Omental fat pad (tissue), 4 donors: Measurements from ENCODE around the gene MAML1. TPM values are rescaled to one million over a fixed set of nuclear protein-coding genes. Genes with fewer than 3 reads are reported as not detected.
A peak's percentile ranks its signal among the peaks of the same experiment; 100 is the strongest.

Source experiments
- ATAC-seq: fragments of 150-250 bp; one replicate; pipeline ENCODE4 v1.9.1; 2016; ENCODE audit warnings: mild to moderate bottlenecking, moderate library complexity; ENCODE audit not compliant: low FRiP score
- DNase-seq: peaks from one replicate; pipeline ENCODE4 v3.0.0-alpha.2; 2019; ENCODE audit warnings: low spot score
- CTCF ChIP-seq, 3 donors: fragments of 450-650 bp; IDR thresholded peaks; one replicate each; pipeline ENCODE4 v1.5.1; 2016 to 2017; ENCODE audit warnings: antibody characterized with exemption in 3 of 3, mild to moderate bottlenecking in 3 of 3, moderate library complexity in 2 of 3
- total RNA-seq, 4 donors: library from RNA; depleted of rRNA; stranded (reverse); fragments of >200 nt; gene quantifications; one replicate each; pipeline ENCODE4 v1.1.0, GENCODE V29; 2016

The MAML1 gene
- total RNA-seq, 4 donors from 2014 or later, result 12.6 to 28.1 (median 21.1) TPM

GRCh38 chr5:179762781-179763176, 30.2 kb downstream of the MAML1 start:
- no peak for TF ChIP-seq CTCF (IDR thresholded peaks at IDR 0.05)
- ATAC-seq (no peak), DNase-seq (no peak)

DNA sequence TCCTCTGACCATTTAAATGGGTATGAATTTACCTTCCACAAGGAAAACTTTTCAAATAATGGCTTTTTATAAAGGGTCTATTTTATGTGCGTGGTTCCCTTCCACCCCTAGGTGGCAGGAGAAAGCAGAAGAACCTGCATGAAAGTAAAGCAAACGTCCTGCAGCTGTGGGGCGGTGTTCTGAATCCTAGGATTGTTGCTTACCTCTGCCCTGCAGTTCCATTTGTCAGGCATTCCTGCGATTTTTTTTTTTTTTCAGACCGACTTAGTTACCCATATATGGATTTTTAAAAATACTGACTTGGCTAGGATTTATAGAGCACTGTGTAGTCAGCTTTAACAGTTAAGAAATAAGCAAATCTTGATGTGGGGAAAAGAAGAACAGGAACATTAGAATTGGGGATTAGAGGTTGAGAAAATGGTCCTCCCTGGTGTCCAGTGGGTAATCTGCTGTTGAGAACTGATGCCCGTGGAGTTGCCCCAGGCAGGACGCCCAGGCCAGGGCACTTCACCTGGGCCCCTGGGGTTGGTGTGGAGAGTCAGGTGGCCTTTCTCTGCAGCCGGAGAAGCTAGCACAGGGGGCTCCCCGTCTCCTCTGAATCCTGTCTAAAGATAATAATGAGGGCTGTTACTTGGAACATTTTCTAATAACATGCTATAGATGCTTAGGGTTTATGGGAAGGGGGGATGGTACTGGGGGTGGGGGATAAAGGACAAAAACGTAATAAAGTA, 30.8 kb downstream of the MAML1 start:
- ATAC-seq, result peak; percentile 91
- TF ChIP-seq CTCF (IDR thresholded peaks at IDR 0.05), result peak in 1 of 3 donors; percentile 43
- no peak for DNase-seq

GRCh38 chr5:179764056-179764455, 31.4 kb downstream of the MAML1 start:
- no peak for ATAC-seq
- DNase-seq, result no peak

DNA sequence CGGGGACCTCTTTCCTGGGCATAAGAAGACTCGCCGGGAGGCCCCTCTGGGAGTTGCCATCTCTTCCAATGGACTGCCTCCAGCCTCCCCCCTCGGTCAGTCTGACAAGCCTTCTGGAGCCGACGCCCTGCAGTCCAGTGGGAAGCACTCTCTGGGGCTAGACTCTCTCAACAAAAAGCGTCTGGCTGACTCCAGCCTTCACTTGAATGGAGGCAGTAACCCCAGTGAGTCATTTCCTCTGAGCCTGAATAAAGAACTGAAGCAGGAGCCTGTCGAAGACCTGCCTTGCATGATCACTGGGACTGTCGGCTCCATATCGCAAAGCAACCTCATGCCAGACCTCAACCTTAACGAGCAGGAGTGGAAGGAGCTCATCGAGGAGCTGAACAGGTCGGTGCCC, 32.8 kb downstream of the MAML1 start:
- ATAC-seq (no peak), DNase-seq (no peak)
- no peak for TF ChIP-seq CTCF (IDR thresholded peaks at IDR 0.05)

More at GRCh38 chr5:179764056-179764455, 31.4 kb downstream of the MAML1 start:
- TF ChIP-seq CTCF (IDR thresholded peaks at IDR 0.05), result no peak

DNA sequence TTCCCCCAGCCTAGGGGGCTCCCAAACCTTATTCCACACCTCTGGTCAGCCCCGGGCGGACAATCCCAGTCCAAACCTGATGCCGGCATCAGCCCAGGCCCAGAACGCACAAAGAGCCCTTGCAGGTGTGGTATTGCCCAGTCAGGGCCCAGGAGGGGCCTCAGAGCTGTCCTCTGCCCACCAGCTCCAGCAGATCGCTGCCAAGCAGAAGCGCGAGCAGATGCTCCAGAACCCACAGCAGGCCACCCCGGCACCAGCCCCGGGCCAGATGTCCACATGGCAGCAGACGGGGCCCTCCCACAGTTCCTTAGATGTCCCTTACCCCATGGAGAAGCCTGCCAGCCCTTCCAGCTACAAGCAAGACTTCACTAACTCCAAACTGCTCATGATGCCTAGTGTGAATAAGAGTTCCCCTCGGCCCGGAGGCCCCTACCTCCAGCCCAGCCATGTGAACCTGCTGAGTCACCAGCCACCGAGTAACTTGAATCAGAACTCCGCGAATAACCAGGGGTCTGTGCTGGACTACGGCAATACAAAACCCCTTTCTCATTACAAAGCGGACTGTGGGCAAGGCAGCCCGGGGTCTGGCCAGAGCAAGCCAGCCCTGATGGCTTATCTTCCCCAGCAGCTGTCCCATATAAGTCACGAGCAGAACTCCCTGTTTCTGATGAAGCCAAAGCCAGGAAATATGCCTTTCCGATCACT, 33.6 kb downstream of the MAML1 start:
- DNase-seq (no peak), ATAC-seq (no peak)
- no peak for TF ChIP-seq CTCF (IDR thresholded peaks at IDR 0.05)

- no peak for TF ChIP-seq CTCF (IDR thresholded peaks at IDR 0.05)
- no peak for ATAC-seq
- no peak for DNase-seq
These were observed 34.3 kb downstream of the MAML1 start for GRCh38 chr5:179766726-179767455.
